K562 (cell line): ENCODE data around the gene SAMD8. TPM values are rescaled to one million over a fixed set of nuclear protein-coding genes. Genes with fewer than 3 reads are reported as not detected.

ENCODE experiments used
- ADNP ChIP-seq: fragments of 200-800 bp; sonication (Bioruptor generic); IDR thresholded peaks from 2 replicates; pipeline ENCODE4 v1.6.1; 2016; ENCODE audit warnings: missing genetic modification characterization, missing compliant biosample characterization
- ATF7 ChIP-seq: fragments of 450-650 bp; IDR thresholded peaks from 2 replicates; pipeline ENCODE4 v1.7.1; 2014; ENCODE audit warnings: mild to moderate bottlenecking, moderate library complexity
- CCAR2 ChIP-seq: fragments of 200-400 bp; formaldehyde crosslinking; IDR thresholded peaks from 2 replicates; pipeline ENCODE4 v1.6.1; 2017; ENCODE audit warnings: mild to moderate bottlenecking, low read depth, low read length
- ESRRB ChIP-seq: fragments of 250-450 bp; sonication (Bioruptor Pico); IDR thresholded peaks from 2 replicates; pipeline ENCODE4 v1.5.0; 2020; ENCODE audit warnings: mild to moderate bottlenecking, moderate library complexity, borderline replicate concordance
- FOXK1 ChIP-seq: sonication (generic); formaldehyde crosslinking; IDR thresholded peaks from 2 replicates; pipeline ENCODE4 v1.8.0; 2022; ENCODE audit warnings: missing genetic modification reagents, mild to moderate bottlenecking, borderline replicate concordance
- HBP1 ChIP-seq: fragments of 450-650 bp; formaldehyde crosslinking; IDR thresholded peaks from 2 replicates; pipeline ENCODE4 v1.4.0; 2022; ENCODE audit warnings: missing genetic modification characterization
- MEIS2 ChIP-seq: fragments of 450-650 bp; IDR thresholded peaks from 2 replicates; pipeline ENCODE4 v1.6.1; 2014; ENCODE audit warnings: mild to moderate bottlenecking; ENCODE audit not compliant: partially characterized antibody
- MTA1 ChIP-seq: fragments of 450-650 bp; IDR thresholded peaks from 2 replicates; pipeline ENCODE4 v1.6.1; 2017; ENCODE audit warnings: borderline replicate concordance
- PHF21A ChIP-seq: fragments of 450-650 bp; IDR thresholded peaks from 2 replicates; pipeline ENCODE4 v1.6.1; 2017; ENCODE audit warnings: low read depth, borderline replicate concordance
- POLR3A ChIP-seq: IDR thresholded peaks from 2 replicates; pipeline ENCODE4 v1.6.1; 2011; ENCODE audit warnings: borderline replicate concordance, mild to moderate bottlenecking, moderate library complexity; ENCODE audit not compliant: insufficient read length, insufficient read depth; ENCODE audit errors: extremely low read depth
- REST ChIP-seq, 2 experiments: fragments of 450-650 bp; formaldehyde crosslinking in 1 of 2; IDR thresholded peaks; 2 replicates each; pipeline versions ENCODE4 v1.4.0 to v1.6.1; 2014 to 2020; ENCODE audit warnings: mild to moderate bottlenecking in 2 of 2, borderline replicate concordance in 1 of 2, low read depth in 1 of 2
- SMARCC2 ChIP-seq: fragments of 450-650 bp; IDR thresholded peaks from 2 replicates; pipeline ENCODE4 v1.6.1; 2017; ENCODE audit warnings: antibody characterized with exemption, moderate library complexity, mild to moderate bottlenecking, low read depth
- TFAM ChIP-seq: fragments of 250-450 bp; sonication (Bioruptor Pico); conservative IDR thresholded peaks from 2 replicates; pipeline ENCODE4 v1.5.0; 2021; ENCODE audit warnings: mild to moderate bottlenecking, moderate library complexity
- TGIF2 ChIP-seq: sonication (generic); formaldehyde crosslinking; IDR thresholded peaks from 2 replicates; pipeline ENCODE4 v1.8.1; 2022; ENCODE audit warnings: mild to moderate bottlenecking, missing genetic modification reagents, moderate library complexity
- YBX1 ChIP-seq: fragments of 450-650 bp; IDR thresholded peaks from 2 replicates; pipeline ENCODE4 v1.7.1; 2016; ENCODE audit warnings: mild to moderate bottlenecking
- ZBED1 ChIP-seq: IDR thresholded peaks from 2 replicates; pipeline ENCODE4 v1.6.1; 2014
- ZNF175 ChIP-seq: fragments of 200-800 bp; sonication (Bioruptor generic); IDR thresholded peaks from 2 replicates; pipeline ENCODE4 v1.6.1; 2016; ENCODE audit warnings: low read depth, mild to moderate bottlenecking, missing genetic modification characterization, missing compliant biosample characterization
- ZNF217 ChIP-seq: sonication (generic); formaldehyde crosslinking; IDR thresholded peaks from 2 replicates; pipeline ENCODE4 v1.8.0; 2022; ENCODE audit warnings: mild to moderate bottlenecking, missing genetic modification reagents
- ZNF41 ChIP-seq: fragments of 250-450 bp; sonication (Bioruptor Pico); conservative IDR thresholded peaks from 2 replicates; pipeline ENCODE4 v1.4.0; 2020; ENCODE audit warnings: mild to moderate bottlenecking
- ZZZ3 ChIP-seq: fragments of 450-650 bp; IDR thresholded peaks from 2 replicates; pipeline ENCODE4 v1.6.1; 2016; ENCODE audit warnings: antibody characterized with exemption, mild to moderate bottlenecking, moderate library complexity
- polyA plus RNA-seq, 8 experiments: library from polyadenylated mRNA; depleted of rRNA in 4 of 8; stranded (reverse) in 5 of 8; unstranded in 3 of 8; fragments of >200 nt; fragmentation: Nextera tagmentation in 2 of 8; fragmentation: Illumina TruSeq in 1 of 8; extraction: Ambion mirVana in 2 of 8; extraction: Trizol in 1 of 8; gene quantifications; 2 replicates each; pipeline versions ENCODE4 v1.2.1 to v1.2.3, GENCODE V29; 2011 to 2014; ENCODE audit warnings: inconsistent platforms in 1 of 8, missing spikeins in 1 of 8
- total RNA-seq, 7 experiments: library from RNA; depleted of rRNA in 6 of 7; stranded (reverse); fragments of >200 nt in 6 of 7; fragmentation: Illumina TruSeq in 2 of 7; extraction: Trizol in 2 of 7; gene quantifications; 2 replicates each; pipeline versions ENCODE4 v1.2.1 to v1.2.3, GENCODE V29; 2011 to 2021; ENCODE audit warnings: low replicate concordance in 1 of 7

SAMD8 gene
- total and polyA plus RNA-seq, 9 of the 15 experiments (the other 6 are each of a cell fraction or from before 2014, with no cell fraction given), result 2.7 to 16.1 (median 6.2) TPM

GRCh38 chr10:75115137-75115536 lies 3.7 kb downstream of the SAMD8 start (continued):
- TF ChIP-seq ZZZ3 (no peak), ZNF217 (CRISPR knock-in tag) (no peak), ZNF175 (no peak), POLR3A (no peak), ZNF41 (CRISPR knock-in tag) (no peak), CCAR2 (no peak), YBX1 (no peak), ESRRB (no peak), TFAM (CRISPR knock-in tag) (no peak), REST (IDR thresholded peaks at IDR 0.05; ENCODE audit: borderline replicate concordance) (no peak), REST (CRISPR knock-in tag; IDR thresholded peaks at IDR 0.05; ENCODE audit: low read depth) (no peak), MEIS2 (peak; percentile 61), PHF21A (no peak), TGIF2 (no peak), ZBED1 (no peak), MTA1 (peak; percentile 54; the same call in 1 of the 2 replicates), HBP1 (CRISPR knock-in tag) (no peak), ATF7 (peak; percentile 90), ADNP (tag) (no peak), SMARCC2 (peak; percentile 38; the same call in 1 of the 2 replicates), FOXK1 (CRISPR knock-in tag) (no peak)
